GM21528 (cell line): ENCODE measurements around the gene LGR4.
"Not testable (repeated sequence)": the region's sequence is repeated elsewhere in the genome, so short reads cannot be mapped to it uniquely, and the experiment has no call there.

Source experiments
- ATAC-seq: cut with Tn5 transposase; IDR thresholded peaks from one replicate; pipeline ENCODE4 v1.9.1; 2021; ENCODE audit warnings: mild to moderate bottlenecking, moderate library complexity; ENCODE audit not compliant: unreplicated experiment, low FRiP score

Gene LGR4

DNA sequence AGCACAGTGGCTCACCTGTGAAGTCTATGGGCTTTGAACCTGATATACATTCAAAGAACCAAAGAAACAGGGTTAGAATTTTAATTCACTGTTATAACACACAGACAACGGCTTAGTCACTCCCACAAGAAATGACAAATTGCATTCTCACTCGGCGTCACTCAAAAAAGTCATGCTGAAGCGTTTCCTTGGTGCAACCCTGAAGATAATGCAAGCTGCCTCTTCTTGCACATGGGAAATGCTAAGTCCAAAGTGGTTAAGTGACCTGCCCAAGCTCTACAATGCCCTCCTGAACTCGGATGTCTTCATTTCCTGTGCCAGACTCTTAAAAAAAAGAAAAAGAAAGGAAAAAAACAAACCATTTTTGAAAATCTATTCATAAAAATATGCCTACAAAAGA, 10.0 kb downstream of the LGR4 start:
- ATAC-seq: no peak

GRCh38 chr11:27460158-27460978, 12.2 kb downstream of the LGR4 start:
- no peak for ATAC-seq

DNA sequence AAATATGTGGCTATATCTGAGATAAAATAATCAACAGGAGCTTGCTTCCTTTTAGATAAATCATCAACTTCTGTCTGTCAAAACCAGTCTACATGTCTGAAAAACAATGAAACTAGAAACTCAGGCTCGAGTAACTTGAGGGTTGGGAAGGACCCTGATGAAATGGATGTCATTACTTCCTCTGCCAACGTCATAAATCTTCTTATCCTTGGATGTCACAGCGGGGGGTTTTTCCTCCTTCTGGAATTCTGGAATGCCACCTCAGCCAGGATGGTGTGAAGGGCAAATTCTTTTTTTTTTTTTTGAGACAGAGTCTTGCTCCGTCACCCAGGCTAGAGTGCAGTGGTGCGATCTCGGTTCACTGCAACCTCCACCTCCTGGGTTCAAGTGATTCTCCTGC, 13.4 kb downstream of the LGR4 start:
- ATAC-seq: no peak

DNA sequence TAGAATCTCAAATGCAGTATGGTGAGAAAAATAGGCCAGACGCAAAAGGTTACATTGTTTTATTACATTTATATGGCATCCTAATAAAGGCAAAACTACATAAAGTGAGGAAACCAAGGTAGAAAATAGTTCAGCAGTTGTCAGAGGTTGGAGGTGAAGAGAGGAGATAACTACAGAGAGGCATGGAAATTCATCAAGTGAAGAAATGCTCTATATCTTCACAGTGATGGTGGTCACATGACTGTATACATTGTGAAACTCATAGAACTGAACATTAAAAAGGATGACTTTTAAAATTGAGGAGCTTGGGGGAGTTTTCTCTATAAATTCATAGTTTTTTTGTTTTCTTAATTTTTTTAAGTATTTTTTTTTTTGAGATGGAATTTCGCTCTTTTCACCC, 14.4 kb downstream of the LGR4 start:
- ATAC-seq: no peak

GRCh38 chr11:27456795-27457329, 15.7 kb downstream of the LGR4 start:
- no peak for ATAC-seq

DNA sequence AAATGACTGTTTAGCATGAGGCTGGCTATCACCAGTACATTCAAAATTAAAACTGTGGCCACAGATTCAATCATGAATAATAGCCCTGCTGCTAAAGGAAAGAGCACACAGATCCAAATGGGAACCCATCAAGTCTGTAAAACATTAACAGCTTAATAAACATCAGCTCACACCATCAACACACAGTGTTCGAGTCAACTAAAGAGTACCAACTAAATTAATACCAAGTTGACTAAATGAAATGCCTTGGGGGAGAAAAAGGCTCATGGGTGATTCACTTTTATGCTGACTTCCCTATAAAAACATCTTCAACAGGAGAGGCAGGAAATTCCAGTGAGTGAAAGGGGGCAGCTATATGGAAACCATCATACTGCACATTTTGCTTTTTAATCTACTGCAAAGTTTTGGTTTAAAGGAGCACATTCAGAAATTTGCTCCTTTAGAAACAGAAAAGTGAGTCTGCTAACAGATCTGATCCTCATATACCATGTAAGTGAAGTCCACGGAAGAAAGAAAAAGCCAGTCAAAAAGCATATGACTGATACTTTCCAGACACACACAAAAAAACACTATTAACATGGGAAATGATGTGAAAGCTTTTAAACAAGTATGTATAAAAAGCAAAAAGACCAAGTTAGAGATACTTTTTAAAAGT, 16.3 kb downstream of the LGR4 start:
- ATAC-seq: no peak

GRCh38 chr11:27455667-27456066, 16.9 kb downstream of the LGR4 start:
- ATAC-seq: no peak

DNA sequence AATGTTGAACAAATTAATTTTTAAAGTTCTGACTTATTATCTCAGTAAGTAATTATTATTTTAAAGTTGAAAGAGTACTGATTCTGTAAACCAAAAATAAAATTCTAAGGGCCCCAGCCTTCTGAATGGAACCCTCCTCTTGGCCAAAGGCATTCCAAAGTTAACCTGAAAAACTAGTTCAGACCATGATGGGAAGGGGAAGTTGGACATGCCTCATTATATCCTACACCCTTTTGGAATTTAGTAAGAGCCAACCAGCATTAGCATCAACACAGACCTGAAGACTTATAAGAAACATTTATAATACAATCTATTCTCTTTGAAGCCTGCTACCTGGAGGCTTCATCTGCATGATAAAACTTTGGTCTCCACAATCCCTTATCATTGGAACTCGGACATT, 18.9 kb downstream of the LGR4 start:
- ATAC-seq: no peak

DNA sequence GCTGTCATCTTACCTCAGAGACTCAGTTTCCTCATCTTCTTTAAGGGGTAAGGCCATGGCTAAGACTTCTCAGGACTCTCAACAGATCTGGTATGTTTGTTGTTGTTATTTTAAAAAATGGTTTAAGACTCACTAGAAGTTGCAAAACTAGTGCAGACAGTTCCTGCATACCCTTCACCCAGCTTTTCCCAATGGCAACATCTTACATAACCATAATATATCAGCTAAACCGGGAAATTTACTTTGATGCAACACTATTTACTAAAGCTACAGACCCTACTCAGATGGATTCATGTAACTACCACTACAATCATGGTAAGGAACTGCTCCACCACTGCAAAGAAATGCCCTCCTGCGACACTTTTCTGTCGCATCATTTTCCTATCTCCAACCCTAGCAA, 20.4 kb downstream of the LGR4 start:
- ATAC-seq: no peak

GRCh38 chr11:27451244-27451965, 21.2 kb downstream of the LGR4 start:
- no peak for ATAC-seq

DNA sequence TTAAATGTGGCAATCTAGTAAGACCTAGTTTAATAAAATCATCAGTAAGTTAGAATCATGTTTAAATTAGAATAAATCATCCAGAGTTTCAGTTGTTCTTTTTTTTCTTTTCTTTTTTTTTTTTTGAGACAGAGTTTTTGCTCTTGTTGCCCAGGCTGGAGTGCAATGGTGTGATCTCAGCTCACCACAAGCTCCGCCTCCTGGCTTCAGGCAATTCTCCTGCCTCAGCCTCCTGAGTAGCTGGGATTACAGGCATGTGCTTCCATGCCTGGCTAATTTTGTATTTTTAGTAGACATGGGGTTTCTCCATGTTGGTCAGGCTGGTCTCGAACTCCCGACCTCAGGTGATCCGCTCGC, 24.4 kb downstream of the LGR4 start:
- ATAC-seq: not testable (repeated sequence)

DNA sequence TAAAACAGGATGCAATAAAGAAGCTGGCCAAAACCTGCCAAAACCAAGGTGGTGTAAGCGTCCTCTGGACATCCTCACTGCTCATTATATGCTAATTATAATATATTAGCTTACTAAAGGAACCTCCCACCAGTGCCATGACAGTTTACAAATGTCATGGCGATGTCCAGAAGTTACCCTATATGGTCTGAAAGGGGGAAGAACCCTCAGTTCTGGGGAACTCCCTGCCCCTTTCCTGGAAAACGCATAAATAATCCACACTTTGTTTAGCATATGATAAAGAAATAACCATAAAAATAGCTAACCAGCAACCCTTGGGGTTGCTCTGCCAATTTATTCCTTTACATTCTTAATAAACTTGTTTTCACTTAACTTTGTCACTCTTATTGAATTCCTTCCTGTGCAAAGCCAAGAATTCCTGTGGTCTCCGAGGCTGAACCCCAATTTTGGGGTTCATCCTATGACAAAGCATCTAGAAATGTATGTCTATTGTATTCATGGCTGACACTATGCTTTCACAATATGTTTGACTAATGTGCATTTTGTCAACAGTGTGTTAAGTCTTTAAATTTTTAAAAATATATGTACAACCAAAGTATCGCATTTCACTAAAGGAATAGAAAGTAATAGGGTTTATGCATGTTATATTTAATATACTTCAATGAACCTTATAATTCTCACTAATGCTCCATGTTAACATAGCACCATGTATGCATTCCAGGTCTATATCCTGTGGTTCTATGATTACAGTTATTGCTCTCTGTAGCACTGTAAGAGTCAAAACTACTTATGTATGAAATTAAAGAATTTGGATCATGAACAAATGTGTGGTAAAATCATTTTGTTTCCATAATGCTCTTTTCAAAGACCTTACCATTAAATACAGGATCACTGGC, 25.1 kb downstream of the LGR4 start:
- no peak for ATAC-seq

- ATAC-seq: no peak
Observed at GRCh38 chr11:27445625-27446024, 27.0 kb downstream of the LGR4 start.

DNA sequence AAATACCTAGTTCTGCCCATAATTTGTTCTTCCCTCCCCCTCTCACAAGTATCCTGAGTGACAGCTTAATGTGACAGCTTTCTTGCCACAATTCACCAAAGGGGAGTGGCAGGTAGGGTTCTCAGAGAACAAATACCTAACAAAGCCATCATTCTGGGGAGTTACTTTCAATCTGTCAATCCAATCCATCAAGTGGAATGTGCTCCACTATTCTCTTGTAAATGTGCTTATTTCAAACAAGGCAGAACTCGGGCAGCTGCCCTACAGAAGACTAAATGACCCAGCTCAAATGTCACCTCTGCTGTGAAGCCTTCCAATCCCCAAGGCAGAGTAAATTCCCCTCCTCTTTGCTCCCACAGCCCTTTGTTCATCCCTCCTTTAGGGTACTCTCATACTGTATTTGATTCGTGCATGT, 27.8 kb downstream of the LGR4 start:
- ATAC-seq: no peak

DNA sequence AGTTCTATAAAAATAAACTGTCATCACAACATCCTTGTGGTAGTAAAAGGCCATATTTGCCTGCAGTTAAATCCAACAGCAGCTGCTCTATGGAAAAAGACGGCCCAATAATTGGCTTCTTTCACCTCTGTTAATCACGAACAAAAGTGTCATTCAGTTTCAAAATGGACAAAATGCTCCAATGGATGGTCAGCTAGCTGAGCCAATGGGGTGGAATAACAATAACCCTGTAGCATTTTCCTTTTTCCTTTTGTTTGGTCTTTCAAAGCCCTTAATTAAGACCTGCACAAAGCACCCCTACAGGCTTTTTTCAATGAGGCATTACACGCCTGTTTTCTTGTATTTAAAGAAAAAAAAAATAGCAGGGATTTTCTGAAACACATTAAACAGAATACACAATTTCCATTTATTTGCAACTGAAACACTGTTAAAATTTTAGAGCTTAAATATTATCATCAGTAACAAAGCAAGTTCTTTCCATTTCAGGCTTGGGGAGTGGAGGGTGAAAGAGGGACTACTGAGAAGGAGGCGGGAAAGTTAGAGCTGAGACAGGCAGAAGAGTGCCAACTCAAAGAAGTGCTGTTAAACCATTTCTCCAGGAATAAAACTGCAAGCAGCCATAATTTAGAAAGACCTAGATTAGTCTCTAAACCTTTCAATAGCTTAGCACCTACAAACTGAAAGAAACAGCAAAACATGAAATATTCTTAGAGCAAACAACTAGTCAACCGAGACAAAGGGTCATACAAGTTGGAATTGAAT, 28.7 kb downstream of the LGR4 start:
- no peak for ATAC-seq

GRCh38 chr11:27443227-27443626, 29.4 kb downstream of the LGR4 start:
- no peak for ATAC-seq

- no peak for ATAC-seq
Observed at GRCh38 chr11:27440090-27440489, 32.5 kb downstream of the LGR4 start.

DNA sequence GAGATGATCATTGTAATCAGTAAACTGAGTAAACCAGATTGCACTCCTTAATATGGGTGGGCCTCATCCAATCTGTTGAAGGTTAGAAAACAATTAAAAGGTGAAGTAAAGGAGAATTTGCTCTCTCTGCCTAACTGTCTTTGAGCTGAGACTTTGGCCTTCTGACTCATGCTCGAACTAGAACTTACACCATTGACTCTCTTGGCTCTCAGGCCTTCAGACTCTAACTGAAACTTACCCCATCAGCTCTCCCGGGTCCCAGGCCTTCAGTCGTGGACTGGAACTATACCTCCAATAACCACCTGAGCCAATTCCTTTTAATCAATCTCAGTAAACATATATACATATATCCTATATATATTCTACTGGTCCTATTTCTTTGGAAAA, 34.0 kb downstream of the LGR4 start:
- ATAC-seq: no peak

GRCh38 chr11:27437829-27438594, 34.6 kb downstream of the LGR4 start:
- no peak for ATAC-seq
